Testis (tissue), 2 donors: ENCODE results near the gene SNTG2.

ENCODE experiments used
- POLR2A ChIP-seq: fragments of 450-650 bp; IDR thresholded peaks from one replicate; pipeline ENCODE4 v1.6.1; 2017; ENCODE audit warnings: antibody characterized with exemption, mild to moderate bottlenecking, moderate library complexity
- TF ChIP-seq, protein P1 (sequence below), 3 experiments: fragments of 450-650 bp in 2 of 3; fragments of 200-600 bp in 1 of 3; sonication (generic) in 1 of 3; IDR thresholded peaks; one replicate each; pipeline ENCODE4 v1.5.1; 2016 to 2019; ENCODE audit warnings: antibody characterized with exemption in 3 of 3, mild to moderate bottlenecking in 2 of 3, moderate library complexity in 1 of 3

DNA sequence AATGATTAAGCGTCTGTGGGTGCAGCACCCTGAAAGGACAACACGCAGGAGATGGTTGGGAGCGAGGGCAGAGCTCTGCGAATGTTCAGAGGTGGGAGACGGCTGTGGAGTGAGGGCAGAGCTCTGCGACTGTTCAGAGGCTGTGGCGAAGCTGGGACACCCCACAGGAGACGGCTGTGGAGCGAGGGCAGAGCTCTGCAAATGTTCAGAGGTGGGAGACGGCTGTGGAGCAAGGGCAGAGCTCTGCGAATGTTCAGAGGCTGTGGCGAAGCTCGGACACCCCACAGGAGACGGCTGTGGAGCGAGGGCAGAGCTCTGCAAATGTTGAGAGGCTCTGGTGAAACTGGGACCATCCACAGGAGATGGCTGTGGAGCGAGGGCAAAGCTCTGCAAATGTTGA is 40.0 kb upstream of the SNTG2 start:
- TF ChIP-seq, protein P1, sequence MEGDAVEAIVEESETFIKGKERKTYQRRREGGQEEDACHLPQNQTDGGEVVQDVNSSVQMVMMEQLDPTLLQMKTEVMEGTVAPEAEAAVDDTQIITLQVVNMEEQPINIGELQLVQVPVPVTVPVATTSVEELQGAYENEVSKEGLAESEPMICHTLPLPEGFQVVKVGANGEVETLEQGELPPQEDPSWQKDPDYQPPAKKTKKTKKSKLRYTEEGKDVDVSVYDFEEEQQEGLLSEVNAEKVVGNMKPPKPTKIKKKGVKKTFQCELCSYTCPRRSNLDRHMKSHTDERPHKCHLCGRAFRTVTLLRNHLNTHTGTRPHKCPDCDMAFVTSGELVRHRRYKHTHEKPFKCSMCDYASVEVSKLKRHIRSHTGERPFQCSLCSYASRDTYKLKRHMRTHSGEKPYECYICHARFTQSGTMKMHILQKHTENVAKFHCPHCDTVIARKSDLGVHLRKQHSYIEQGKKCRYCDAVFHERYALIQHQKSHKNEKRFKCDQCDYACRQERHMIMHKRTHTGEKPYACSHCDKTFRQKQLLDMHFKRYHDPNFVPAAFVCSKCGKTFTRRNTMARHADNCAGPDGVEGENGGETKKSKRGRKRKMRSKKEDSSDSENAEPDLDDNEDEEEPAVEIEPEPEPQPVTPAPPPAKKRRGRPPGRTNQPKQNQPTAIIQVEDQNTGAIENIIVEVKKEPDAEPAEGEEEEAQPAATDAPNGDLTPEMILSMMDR (IDR thresholded peaks at IDR 0.05) = no peak
- TF ChIP-seq POLR2A = no peak
